SU-DHL-6 (cell line): ENCODE data around the gene MRPS24.

Experiments used
- EZH2phosphoT487 ChIP-seq: fragments of 200-600 bp; sonication (generic), shearing (Covaris generic); conservative IDR thresholded peaks from 2 replicates; pipeline ENCODE4 v1.6.1; 2018; ENCODE audit warnings: mild to moderate bottlenecking, antibody characterized with exemption, low read length, moderate library complexity, mixed read lengths
- TF ChIP-seq, protein P1 (sequence below): fragments of 200-600 bp; sonication (generic); IDR thresholded peaks from one replicate; pipeline ENCODE4 v1.5.1; 2017; ENCODE audit warnings: antibody characterized with exemption, mild to moderate bottlenecking, low read length, moderate library complexity; ENCODE audit not compliant: insufficient read depth, poor library complexity, severe bottlenecking

DNA sequence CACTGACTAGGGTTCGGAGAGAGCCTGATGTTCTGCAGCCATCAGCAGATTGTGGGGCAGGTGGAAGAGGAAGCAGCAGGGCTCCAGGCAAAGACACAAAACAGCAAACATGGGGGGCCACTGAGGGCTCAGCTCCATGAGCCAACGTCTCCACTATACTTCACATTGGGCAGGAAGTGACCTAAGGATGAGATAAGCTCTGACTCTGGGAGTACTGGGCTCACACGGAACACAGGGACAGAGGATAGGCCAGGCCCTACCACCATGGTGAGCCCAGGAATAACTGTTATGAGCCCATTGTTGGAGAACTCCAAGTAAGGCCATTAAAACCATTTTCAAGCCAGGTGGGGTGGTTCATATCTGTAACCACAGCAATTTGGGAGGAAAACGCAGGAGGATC lies 14.9 kb upstream of the MRPS24 start:
- TF ChIP-seq, protein P1, sequence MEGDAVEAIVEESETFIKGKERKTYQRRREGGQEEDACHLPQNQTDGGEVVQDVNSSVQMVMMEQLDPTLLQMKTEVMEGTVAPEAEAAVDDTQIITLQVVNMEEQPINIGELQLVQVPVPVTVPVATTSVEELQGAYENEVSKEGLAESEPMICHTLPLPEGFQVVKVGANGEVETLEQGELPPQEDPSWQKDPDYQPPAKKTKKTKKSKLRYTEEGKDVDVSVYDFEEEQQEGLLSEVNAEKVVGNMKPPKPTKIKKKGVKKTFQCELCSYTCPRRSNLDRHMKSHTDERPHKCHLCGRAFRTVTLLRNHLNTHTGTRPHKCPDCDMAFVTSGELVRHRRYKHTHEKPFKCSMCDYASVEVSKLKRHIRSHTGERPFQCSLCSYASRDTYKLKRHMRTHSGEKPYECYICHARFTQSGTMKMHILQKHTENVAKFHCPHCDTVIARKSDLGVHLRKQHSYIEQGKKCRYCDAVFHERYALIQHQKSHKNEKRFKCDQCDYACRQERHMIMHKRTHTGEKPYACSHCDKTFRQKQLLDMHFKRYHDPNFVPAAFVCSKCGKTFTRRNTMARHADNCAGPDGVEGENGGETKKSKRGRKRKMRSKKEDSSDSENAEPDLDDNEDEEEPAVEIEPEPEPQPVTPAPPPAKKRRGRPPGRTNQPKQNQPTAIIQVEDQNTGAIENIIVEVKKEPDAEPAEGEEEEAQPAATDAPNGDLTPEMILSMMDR = no peak
- no peak for TF ChIP-seq EZH2phosphoT487
